Naive thymus-derived CD4-positive, alpha-beta T cell (primary cell): ENCODE results near the gene ATRAID. TPM values are rescaled to one million over a fixed set of nuclear protein-coding genes. Genes with fewer than 3 reads are reported as not detected.

ENCODE experiments used
- ATAC-seq: fragments of 150-1000 bp; cut with Tn5 transposase; 2 replicates; pipeline ENCODE4 v1.10.0; 2021; ENCODE audit warnings: mild to moderate bottlenecking, moderate library complexity
- CTCF ChIA-PET: fragments of 350-600 bp; sonication (Branson Sonifier 250); formaldehyde crosslinking; loops from one replicate; lab custom pipeline; 2021; ENCODE audit warnings: antibody characterized with exemption; lab: Charles Lee
- POLR2A ChIA-PET: fragments of 350-600 bp; sonication (Branson Sonifier 250); formaldehyde crosslinking; loops from one replicate; lab custom pipeline; 2021; ENCODE audit warnings: antibody characterized with exemption, inconsistent platforms; lab: Charles Lee
- DNase-seq, 9 donors: peaks; one replicate each; pipeline versions ENCODE4 v3.0.0 to v3.0.0-alpha.2; 2020 to 2022; ENCODE audit warnings: mixed read lengths in 1 of 9
- H3K27ac ChIP-seq: one replicate; pipeline ENCODE4 v1.7.0; 2013; ENCODE audit warnings: mild to moderate bottlenecking, low read depth, low read length, moderate library complexity
- H3K27me3 ChIP-seq, 2 donors: one replicate each; pipeline ENCODE4 v1.7.0; 2013; ENCODE audit warnings: low read length in 2 of 2, mild to moderate bottlenecking in 2 of 2, moderate library complexity in 2 of 2; ENCODE audit not compliant: control insufficient read depth in 2 of 2, insufficient read depth in 2 of 2
- H3K36me3 ChIP-seq, 3 experiments: 1 replicate in 2 of 3; 2 replicates in 1 of 3; pipeline ENCODE4 v1.7.0; 2013; ENCODE audit warnings: low read length in 3 of 3, mild to moderate bottlenecking in 3 of 3, moderate library complexity in 1 of 3; ENCODE audit not compliant: insufficient read depth in 3 of 3, control insufficient read depth in 2 of 3
- H3K4me1 ChIP-seq, 2 donors: one replicate each; pipeline ENCODE4 v1.7.0; 2013; ENCODE audit warnings: low read length in 2 of 2, mild to moderate bottlenecking in 2 of 2, moderate library complexity in 1 of 2; ENCODE audit not compliant: control insufficient read depth in 2 of 2, insufficient read depth in 2 of 2
- H3K4me3 ChIP-seq: 2 replicates; pipeline ENCODE4 v1.7.0; 2013; ENCODE audit warnings: mild to moderate bottlenecking, low read length
- H3K9me3 ChIP-seq, 3 experiments: 1 replicate in 2 of 3; 2 replicates in 1 of 3; pipeline ENCODE4 v1.7.0; 2013; ENCODE audit warnings: low read length in 3 of 3; ENCODE audit not compliant: control insufficient read depth in 2 of 3
- H3K27ac Mint-ChIP-seq, 9 donors: one replicate each; pipeline ENCODE4 v1.8.0; 2020 to 2022; ENCODE audit warnings: mixed read lengths in 9 of 9, mild to moderate bottlenecking in 8 of 9, moderate library complexity in 5 of 9, inconsistent platforms in 2 of 9
- H3K27me3 Mint-ChIP-seq, 5 donors: one replicate each; pipeline ENCODE4 v1.8.0; 2021 to 2022; ENCODE audit warnings: mixed read lengths in 5 of 5, mild to moderate bottlenecking in 1 of 5
- H3K36me3 Mint-ChIP-seq, 5 donors: one replicate each; pipeline ENCODE4 v1.8.0; 2020 to 2022; ENCODE audit warnings: mixed read lengths in 5 of 5, mild to moderate bottlenecking in 3 of 5, inconsistent platforms in 1 of 5
- H3K4me1 Mint-ChIP-seq, 7 donors: one replicate each; pipeline ENCODE4 v1.8.0; 2020 to 2022; ENCODE audit warnings: mixed read lengths in 7 of 7, mild to moderate bottlenecking in 3 of 7, inconsistent platforms in 1 of 7
- H3K4me3 Mint-ChIP-seq, 10 donors: one replicate each; pipeline ENCODE4 v1.8.0; 2020 to 2022; ENCODE audit warnings: mild to moderate bottlenecking in 10 of 10, mixed read lengths in 10 of 10, moderate library complexity in 6 of 10, inconsistent platforms in 2 of 10
- H3K9me3 Mint-ChIP-seq, 11 donors: one replicate each; pipeline ENCODE4 v1.8.0; 2020 to 2022; ENCODE audit warnings: mixed read lengths in 11 of 11, mild to moderate bottlenecking in 4 of 11, inconsistent platforms in 1 of 11, moderate library complexity in 1 of 11
- intact Hi-C, 2 donors: fragments of 100-400 bp; cut with micrococcal nuclease; formaldehyde crosslinking; loops; one replicate each; pipeline ENCODE4 v1.15.1; 2023
- polyA plus RNA-seq, 2 donors: library from polyadenylated mRNA; unstranded; fragments of 300-500 nt; fragmentation: Illumina TruSeq; gene quantifications; one replicate each; pipeline ENCODE4 v1.2.3, GENCODE V29; 2021
- total RNA-seq, 6 experiments: library from RNA in 5 of 6; stranded (reverse) in 5 of 6; gene quantifications; 1 replicate in 5 of 6; 2 replicates in 1 of 6; pipeline ENCODE4 v1.2.3 and lab custom pipeline; 2021 to 2026

The ATRAID gene
- total and polyA plus RNA-seq, 7 experiments from 2014 or later: 71.0 to 391 (median 102) TPM

- ChIA-PET POLR2A (interaction anchor here (1.2 to 1.3 kb wide), 2 partner anchors 15 to 194 kb away, joined by 3 to 4 read pairs; partner anchors contain the start of gene OST4), CTCF (interaction anchor here (0.6 to 1.3 kb wide), 8 partner anchors 11 to 1138 kb away, joined by 3 to 6 read pairs (median 3); partner anchors contain the start of genes DNAJC5G and TRIM54)
- Histone ChIP-seq H3K4me1 (peaks cover 8 to 23% of the 10 kb centered on the region in 2 donors), H3K27me3 (peaks cover 6 to 18% of the 10 kb centered on the region in 2 donors), H3K36me3 (no peaks in the 10 kb centered on the region), H3K27ac (no peak overlapping the region), H3K4me3 (peak overlapping the region; percentile 59), H3K9me3 (no peaks in the 10 kb centered on the region)
- peaks cover 34 to 47% (median 40%) of the 10 kb centered on the region in 5 donors for H3K27me3 Mint-ChIP-seq
- peaks cover 23 to 33% (median 29%) of the 10 kb centered on the region in 7 donors for H3K4me1 Mint-ChIP-seq
- H3K36me3 Mint-ChIP-seq: peaks cover 0 to 4% (median 0%) of the 10 kb centered on the region in 5 donors
- DNase-seq (peak in 8 of 9 donors; percentile 39 to 63 (median 46)), ATAC-seq (peak; percentile 85)
- intact Hi-C loops: loop anchor here (1.0 to 5.0 kb wide), 8 partner anchors 15 to 222 kb away; partner anchors contain the start of genes CAD (in 1 of the 2), EIF2B4 (in 1 of the 2), IFT172 (in 1 of the 2) and KHK (in 1 of the 2)
- peak overlapping the region in 2 of 9 donors; percentile 2 to 38 for H3K27ac Mint-ChIP-seq
- peak overlapping the region in 9 of 10 donors; percentile 59 to 97 (median 85) for H3K4me3 Mint-ChIP-seq
- no peaks in the 10 kb centered on the region for H3K9me3 Mint-ChIP-seq
These were observed 53.1 kb downstream of the ATRAID start for GRCh38 chr2:27264753-27265535.

GRCh38 chr2:27265536-27265870, 53.7 kb downstream of the ATRAID start:
- Mint-ChIP-seq H3K9me3 (no peaks in the 10 kb centered on the region), H3K36me3 (peaks cover 0 to 4% (median 0%) of the 10 kb centered on the region in 5 donors), H3K4me3 (peak overlapping the region in 6 of 10 donors; percentile 46 to 85 (median 70)), H3K27ac (no peak overlapping the region), H3K27me3 (peaks cover 28 to 46% (median 39%) of the 10 kb centered on the region in 5 donors), H3K4me1 (peaks cover 23 to 33% (median 29%) of the 10 kb centered on the region in 7 donors)
- H3K4me3 ChIP-seq: peak overlapping the region; percentile 59
- intact Hi-C loops: loop anchor here (1.0 to 2.0 kb wide), 4 partner anchors 15 to 57 kb away; partner anchors contain the start of genes CAD (in 1 of the 2) and MPV17 (in 1 of the 2)
- H3K4me1 ChIP-seq: peaks cover 8 to 23% of the 10 kb centered on the region in 2 donors
- H3K36me3 ChIP-seq: no peaks in the 10 kb centered on the region
- ChIA-PET POLR2A (interaction anchor here (1.2 to 1.3 kb wide), 2 partner anchors 14 to 194 kb away, joined by 3 to 4 read pairs; partner anchors contain the start of gene OST4), CTCF (interaction anchor here (0.9 to 1.3 kb wide), 4 partner anchors 10 to 152 kb away, joined by 3 to 6 read pairs (median 3); partner anchors contain the start of gene DNAJC5G)
- DNase-seq (no peak), ATAC-seq (no peak)
- H3K27ac ChIP-seq: no peak overlapping the region
- no peaks in the 10 kb centered on the region for H3K9me3 ChIP-seq
- peaks cover 6 to 18% of the 10 kb centered on the region in 2 donors for H3K27me3 ChIP-seq

Other genes starting within 250 kb of the ATRAID start
- gene MAPRE3, start 241.4 kb upstream of the ATRAID start, total RNA-seq: 1 to 10 TPM; 1.8 to 6.0 (median 4.5) TPM
- gene MAPRE3, start 241.4 kb upstream of the ATRAID start, polyA plus RNA-seq: 1 to 10 TPM; 1.9 to 2.6 TPM
- gene TMEM214, start 179.1 kb upstream of the ATRAID start, total RNA-seq: 100 to 1,000 TPM in 1 of 5 experiments, 10 to 100 TPM in 4; 36.7 to 114 (median 67.5) TPM
- 10 to 100 TPM; 18.6 to 32.5 TPM for gene TMEM214, start 179.1 kb upstream of the ATRAID start, polyA plus RNA-seq
- gene AGBL5, start 160.4 kb upstream of the ATRAID start, total RNA-seq: 10 to 100 TPM in 4 of 5 experiments, 1 to 10 TPM in 1; 7.6 to 15.7 (median 12.4) TPM
- 10 to 100 TPM in 1 of 2 donors, 1 to 10 TPM in 1; 8.0 to 10.4 TPM for gene AGBL5, start 160.4 kb upstream of the ATRAID start, polyA plus RNA-seq
- 100 to 1,000 TPM; 241 to 398 (median 263) TPM for gene OST4, start 140.4 kb upstream of the ATRAID start, total RNA-seq
- gene OST4, start 140.4 kb upstream of the ATRAID start, polyA plus RNA-seq: 100 to 1,000 TPM; 747 to 884 TPM
- gene EMILIN1, start 133.4 kb upstream of the ATRAID start, total RNA-seq: 1 to 10 TPM in 1 of 5 experiments, under 1 TPM in 4; 0.35 to 1.4 (median 0.61) TPM
- gene EMILIN1, start 133.4 kb upstream of the ATRAID start, polyA plus RNA-seq: 1 to 10 TPM in 1 of 2 donors, under 1 TPM in 1; 0.89 to 1.1 TPM
- 10 to 100 TPM in 1 of 5 experiments, 1 to 10 TPM in 4; 5.8 to 13.8 (median 6.2) TPM for gene KHK, start 125.3 kb upstream of the ATRAID start, total RNA-seq
- gene KHK, start 125.3 kb upstream of the ATRAID start, polyA plus RNA-seq: 1 to 10 TPM; 7.6 to 8.8 TPM
- 1 to 10 TPM in 1 of 5 experiments, under 1 TPM in 3, not detected in 1; 0.34 to 3.5 (median 0.54) TPM for gene CGREF1, start 92.9 kb upstream of the ATRAID start, total RNA-seq
- gene CGREF1, start 92.9 kb upstream of the ATRAID start, polyA plus RNA-seq: under 1 TPM; 0.45 to 0.50 TPM
- 1 to 10 TPM in 3 of 5 experiments, under 1 TPM in 2; 0.53 to 2.0 (median 1.5) TPM for gene ABHD1, start 88.2 kb upstream of the ATRAID start, total RNA-seq
- gene ABHD1, start 88.2 kb upstream of the ATRAID start, polyA plus RNA-seq: under 1 TPM; 0.53 to 0.90 TPM
- gene PREB, start 77.4 kb upstream of the ATRAID start, total RNA-seq: 10 to 100 TPM; 25.4 to 72.3 (median 53.2) TPM
- gene PREB, start 77.4 kb upstream of the ATRAID start, polyA plus RNA-seq: 10 to 100 TPM; 47.0 to 71.9 TPM
- not detected for gene PRR30, start 72.6 kb upstream of the ATRAID start, total RNA-seq
- not detected for gene PRR30, start 72.6 kb upstream of the ATRAID start, polyA plus RNA-seq
- not detected for gene TCF23, start 63.0 kb upstream of the ATRAID start, total RNA-seq
- not detected for gene TCF23, start 63.0 kb upstream of the ATRAID start, polyA plus RNA-seq
- 100 to 1,000 TPM in 1 of 5 experiments, 10 to 100 TPM in 4; 25.6 to 203 (median 44.3) TPM for gene SLC5A6, start 227 bp downstream of the ATRAID start, total RNA-seq
- 10 to 100 TPM; 13.2 to 21.7 TPM for gene SLC5A6, start 227 bp downstream of the ATRAID start, polyA plus RNA-seq
- 10 to 100 TPM; 34.4 to 65.7 (median 45.4) TPM for gene CAD, start 5.3 kb downstream of the ATRAID start, total RNA-seq
- 10 to 100 TPM; 19.6 to 28.1 TPM for gene CAD, start 5.3 kb downstream of the ATRAID start, polyA plus RNA-seq
- under 1 TPM in 1 of 5 experiments, not detected in 4; 0.29 TPM for gene SLC30A3, start 51.0 kb downstream of the ATRAID start, total RNA-seq
- gene SLC30A3, start 51.0 kb downstream of the ATRAID start, polyA plus RNA-seq: under 1 TPM in 1 of 2 donors, not detected in 1; 0.56 TPM
- gene DNAJC5G, start 63.4 kb downstream of the ATRAID start, total RNA-seq: not detected
- gene DNAJC5G, start 63.4 kb downstream of the ATRAID start, polyA plus RNA-seq: not detected
- not detected for gene TRIM54, start 70.4 kb downstream of the ATRAID start, total RNA-seq
- gene TRIM54, start 70.4 kb downstream of the ATRAID start, polyA plus RNA-seq: not detected
- 1 to 10 TPM; 2.5 to 6.5 (median 4.6) TPM for gene UCN, start 96.4 kb downstream of the ATRAID start, total RNA-seq
- under 1 TPM; 0.35 to 0.81 TPM for gene UCN, start 96.4 kb downstream of the ATRAID start, polyA plus RNA-seq
- gene MPV17, start 111.1 kb downstream of the ATRAID start, total RNA-seq: 100 to 1,000 TPM in 1 of 5 experiments, 10 to 100 TPM in 4; 55.7 to 119 (median 94.4) TPM
- 100 to 1,000 TPM; 133 to 145 TPM for gene MPV17, start 111.1 kb downstream of the ATRAID start, polyA plus RNA-seq
- 100 to 1,000 TPM in 1 of 5 experiments, 10 to 100 TPM in 4; 68.0 to 106 (median 78.3) TPM for gene GTF3C2, start 144.7 kb downstream of the ATRAID start, total RNA-seq
- gene GTF3C2, start 144.7 kb downstream of the ATRAID start, polyA plus RNA-seq: 10 to 100 TPM; 26.6 to 56.1 TPM
- 10 to 100 TPM; 36.5 to 56.1 (median 44.1) TPM for gene EIF2B4, start 158.3 kb downstream of the ATRAID start, total RNA-seq
- 10 to 100 TPM; 23.8 to 42.2 TPM for gene EIF2B4, start 158.3 kb downstream of the ATRAID start, polyA plus RNA-seq
- gene SNX17, start 158.6 kb downstream of the ATRAID start, total RNA-seq: 100 to 1,000 TPM in 3 of 5 experiments, 10 to 100 TPM in 2; 71.0 to 128 (median 111) TPM
- gene SNX17, start 158.6 kb downstream of the ATRAID start, polyA plus RNA-seq: 100 to 1,000 TPM; 187 to 209 TPM
- 10 to 100 TPM; 15.6 to 23.2 (median 19.2) TPM for gene ZNF513, start 168.7 kb downstream of the ATRAID start, total RNA-seq
- 1 to 10 TPM; 2.6 to 8.1 TPM for gene ZNF513, start 168.7 kb downstream of the ATRAID start, polyA plus RNA-seq
- gene PPM1G, start 197.6 kb downstream of the ATRAID start, total RNA-seq: 100 to 1,000 TPM in 1 of 5 experiments, 10 to 100 TPM in 4; 39.5 to 101 (median 45.1) TPM
- 100 to 1,000 TPM in 1 of 2 donors, 10 to 100 TPM in 1; 74.4 to 107 TPM for gene PPM1G, start 197.6 kb downstream of the ATRAID start, polyA plus RNA-seq
- gene NRBP1, start 216.6 kb downstream of the ATRAID start, total RNA-seq: 100 to 1,000 TPM in 4 of 5 experiments, 10 to 100 TPM in 1; 94.4 to 181 (median 121) TPM
- 100 to 1,000 TPM in 1 of 2 donors, 10 to 100 TPM in 1; 70.0 to 124 TPM for gene NRBP1, start 216.6 kb downstream of the ATRAID start, polyA plus RNA-seq
- gene KRTCAP3, start 230.3 kb downstream of the ATRAID start, total RNA-seq: 10 to 100 TPM in 3 of 5 experiments, 1 to 10 TPM in 2; 5.7 to 27.1 (median 11.5) TPM
- 1 to 10 TPM in 1 of 2 donors, under 1 TPM in 1; 0.39 to 2.6 TPM for gene KRTCAP3, start 230.3 kb downstream of the ATRAID start, polyA plus RNA-seq